ENCODE data around the gene ATRAID. TPM values are rescaled to one million over a fixed set of nuclear protein-coding genes. Genes with fewer than 3 reads are reported as not detected.

Gene ATRAID
- total RNA-seq, 2 experiments from 2014 or later = 69.9 to 83.4 TPM

DNA sequence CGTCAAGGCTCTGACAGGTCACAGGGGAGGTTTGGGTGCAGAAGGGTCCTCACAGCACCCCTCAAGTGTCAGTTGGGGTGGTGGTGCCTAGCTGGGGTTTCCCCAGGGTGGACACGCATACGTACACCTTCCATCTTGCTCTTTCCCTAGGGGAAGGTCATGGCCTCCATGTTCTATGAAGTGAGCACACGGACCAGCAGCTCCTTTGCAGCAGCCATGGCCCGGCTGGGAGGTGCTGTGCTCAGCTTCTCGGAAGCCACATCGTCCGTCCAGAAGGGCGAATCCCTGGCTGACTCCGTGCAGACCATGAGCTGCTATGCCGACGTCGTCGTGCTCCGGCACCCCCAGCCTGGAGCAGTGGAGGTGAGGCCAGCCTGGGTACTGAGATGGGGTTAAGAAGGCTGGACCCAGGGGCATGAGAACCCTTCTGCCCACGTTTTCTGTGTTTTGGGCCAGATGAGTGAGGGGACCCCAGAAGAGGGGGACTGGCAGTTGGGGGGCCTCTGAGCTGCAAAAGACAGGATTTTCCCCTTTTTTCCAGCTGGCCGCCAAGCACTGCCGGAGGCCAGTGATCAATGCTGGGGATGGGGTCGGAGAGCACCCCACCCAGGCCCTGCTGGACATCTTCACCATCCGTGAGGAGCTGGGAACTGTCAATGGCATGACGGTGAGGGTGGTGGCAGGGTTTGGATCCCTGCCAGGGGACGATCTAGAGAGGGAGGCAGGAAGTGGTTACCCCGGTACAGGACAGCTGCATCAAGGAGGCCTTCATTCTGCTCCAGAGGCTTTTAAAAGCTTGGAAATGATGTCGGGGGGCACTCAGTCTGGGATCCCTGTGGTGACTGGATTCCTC, 30.1 kb downstream of the ATRAID start:
- intact Hi-C loops (cut with DNase I, micrococcal nuclease) = no loop called here
- no peak for ATAC-seq
- Mint-ChIP-seq H3K27ac (no peak overlapping the region), H3K27me3 (no peaks in the 10 kb centered on the region), H3K9me3 (ENCODE audit: low read depth) (no peaks in the 10 kb centered on the region), H3K4me1 (no peaks in the 10 kb centered on the region), H3K36me3 (ENCODE audit: low read depth) (peaks cover 60% of the 10 kb centered on the region), H3K4me3 (no peak overlapping the region)
- POLR2A ChIA-PET = interaction anchor here (0.6 kb wide), 2 partner anchors 10 to 32 kb away, joined by 3 read pairs; no protein-coding TSS in a partner anchor
- DNase-seq = no peak
- CTCF ChIA-PET = interaction anchor here (0.6 to 1.2 kb wide), 4 partner anchors 37 to 1013 kb away, joined by 3 read pairs; no protein-coding TSS in a partner anchor

DNA sequence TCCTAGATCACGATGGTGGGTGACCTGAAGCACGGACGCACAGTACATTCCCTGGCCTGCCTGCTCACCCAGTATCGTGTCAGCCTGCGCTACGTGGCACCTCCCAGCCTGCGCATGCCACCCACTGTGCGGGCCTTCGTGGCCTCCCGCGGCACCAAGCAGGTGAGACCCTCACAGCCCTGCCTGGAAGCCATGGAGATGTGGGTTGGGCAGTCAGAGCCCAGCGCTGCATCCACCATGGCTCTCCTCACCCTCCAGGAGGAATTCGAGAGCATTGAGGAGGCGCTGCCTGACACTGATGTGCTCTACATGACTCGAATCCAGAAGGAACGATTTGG, 30.7 kb downstream of the ATRAID start:
- no peaks in the 10 kb centered on the region for H3K9me3 Mint-ChIP-seq (ENCODE audit: low read depth)
- no peak overlapping the region for H3K4me3 Mint-ChIP-seq
- ATAC-seq = no peak
- no peak overlapping the region for H3K27ac Mint-ChIP-seq
- DNase-seq = no peak
- intact Hi-C loops (cut with DNase I, micrococcal nuclease) = no loop called here
- POLR2A ChIA-PET = no interaction called here
- no peaks in the 10 kb centered on the region for H3K27me3 Mint-ChIP-seq
- no peaks in the 10 kb centered on the region for H3K4me1 Mint-ChIP-seq
- CTCF ChIA-PET = interaction anchor here (0.6 to 1.2 kb wide), 2 partner anchors 36 to 38 kb away, joined by 3 read pairs; no protein-coding TSS in a partner anchor
- H3K36me3 Mint-ChIP-seq (ENCODE audit: low read depth) = peaks cover 54% of the 10 kb centered on the region

DNA sequence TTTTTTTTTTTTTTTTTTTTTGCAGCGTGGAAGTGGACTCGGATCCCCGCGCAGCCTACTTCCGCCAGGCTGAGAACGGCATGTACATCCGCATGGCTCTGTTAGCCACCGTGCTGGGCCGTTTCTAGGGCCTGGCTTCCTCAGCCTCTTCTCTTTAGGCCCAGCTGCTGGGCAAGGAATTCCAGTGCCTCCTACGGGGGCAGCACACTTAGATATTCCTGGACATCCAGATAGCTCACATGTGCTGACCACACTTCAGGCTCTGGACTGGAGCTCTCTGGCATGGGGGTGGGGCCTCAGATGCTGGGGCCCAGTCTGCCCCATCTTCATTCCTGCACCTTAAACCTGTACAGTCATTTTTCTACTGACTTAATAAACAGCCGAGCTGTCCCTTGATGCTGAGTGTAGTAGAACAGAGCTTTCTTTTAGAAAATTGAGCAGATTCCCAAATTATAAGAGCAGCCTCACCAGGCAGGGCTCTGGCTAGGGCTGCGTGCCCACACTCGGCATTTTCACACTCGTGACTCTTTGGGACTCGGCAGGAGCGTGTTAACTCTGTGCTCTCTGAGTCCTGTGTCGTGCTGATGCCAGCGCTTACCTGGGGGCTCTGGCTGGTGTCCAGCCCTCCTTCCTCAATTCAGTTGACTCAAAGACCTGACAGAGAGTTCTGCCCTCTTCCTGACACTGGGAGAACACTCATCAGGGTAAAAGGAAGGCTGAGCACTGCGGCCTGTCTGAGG, 31.7 kb downstream of the ATRAID start:
- H3K4me3 Mint-ChIP-seq = no peak overlapping the region
- DNase-seq (no peak), ATAC-seq (no peak)
- POLR2A ChIA-PET = no interaction called here
- H3K36me3 Mint-ChIP-seq (ENCODE audit: low read depth) = peaks cover 45% of the 10 kb centered on the region
- H3K27ac Mint-ChIP-seq = no peak overlapping the region
- CTCF ChIA-PET = interaction anchor here (0.6 kb wide), 1 partner anchor 60 kb away, joined by 3 read pairs; no protein-coding TSS in a partner anchor
- no peaks in the 10 kb centered on the region for H3K4me1 Mint-ChIP-seq
- H3K27me3 Mint-ChIP-seq = no peaks in the 10 kb centered on the region
- no peaks in the 10 kb centered on the region for H3K9me3 Mint-ChIP-seq (ENCODE audit: low read depth)
- intact Hi-C loops (cut with DNase I, micrococcal nuclease) = no loop called here

DNA sequence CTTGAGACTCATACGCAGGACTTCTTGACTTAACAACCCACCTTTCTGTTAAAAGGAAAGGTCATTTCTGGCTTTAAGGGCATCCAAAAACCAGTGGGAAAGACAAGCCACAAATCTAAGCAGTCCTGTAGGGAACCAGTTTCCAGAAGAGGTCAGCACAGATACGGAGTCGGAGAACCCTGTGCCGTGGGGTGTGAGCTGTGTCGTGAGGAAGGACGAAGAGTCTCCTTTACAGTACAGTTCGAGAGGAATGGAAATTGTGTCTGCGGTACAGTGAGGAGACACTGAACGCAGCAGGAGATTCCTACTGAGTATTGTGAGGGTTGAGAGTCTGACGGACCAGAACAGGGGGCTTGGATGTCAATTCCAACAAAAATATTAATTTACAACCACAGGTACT, 33.3 kb downstream of the ATRAID start:
- ChIA-PET CTCF (interaction anchor here (2.0 kb wide), 1 partner anchor 35 kb away, joined by 8 read pairs; no protein-coding TSS in a partner anchor), POLR2A (no interaction called here)
- no peaks in the 10 kb centered on the region for H3K4me1 Mint-ChIP-seq
- no peak overlapping the region for H3K4me3 Mint-ChIP-seq
- intact Hi-C loops (cut with DNase I, micrococcal nuclease) = no loop called here
- peaks cover 35% of the 10 kb centered on the region for H3K36me3 Mint-ChIP-seq (ENCODE audit: low read depth)
- H3K27ac Mint-ChIP-seq = no peak overlapping the region
- no peak for DNase-seq
- H3K27me3 Mint-ChIP-seq = no peaks in the 10 kb centered on the region
- ATAC-seq = no peak
- no peaks in the 10 kb centered on the region for H3K9me3 Mint-ChIP-seq (ENCODE audit: low read depth)

DNA sequence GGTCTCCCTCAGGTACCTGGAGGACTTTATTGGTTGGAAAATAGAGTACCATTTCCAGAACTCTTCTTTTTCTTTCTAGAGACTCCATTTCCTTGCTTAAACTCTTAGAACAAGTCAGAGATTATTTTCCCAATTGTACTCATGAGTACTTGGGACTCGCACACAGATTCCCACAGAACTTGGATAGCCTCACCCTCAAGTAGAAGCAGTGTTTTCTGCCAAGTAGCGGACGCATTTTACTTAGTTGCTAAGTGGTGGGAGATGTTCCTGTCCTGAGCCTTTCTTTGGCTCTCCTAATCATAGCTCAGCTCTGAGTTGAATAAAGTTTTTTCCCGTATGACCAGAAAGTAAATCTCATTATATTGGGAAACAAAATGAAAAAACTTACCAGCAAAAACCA, 33.8 kb downstream of the ATRAID start:
- peaks cover 29% of the 10 kb centered on the region for H3K36me3 Mint-ChIP-seq (ENCODE audit: low read depth)
- peaks cover 2% of the 10 kb centered on the region for H3K27me3 Mint-ChIP-seq
- peaks cover 2% of the 10 kb centered on the region for H3K4me1 Mint-ChIP-seq
- no peak for DNase-seq
- no peak for ATAC-seq
- H3K4me3 Mint-ChIP-seq = no peak overlapping the region
- intact Hi-C loops (cut with DNase I, micrococcal nuclease) = no loop called here
- CTCF ChIA-PET = interaction anchor here (2.0 kb wide), 1 partner anchor 34 kb away, joined by 8 read pairs; no protein-coding TSS in a partner anchor
- no peaks in the 10 kb centered on the region for H3K9me3 Mint-ChIP-seq (ENCODE audit: low read depth)
- POLR2A ChIA-PET = no interaction called here
- no peak overlapping the region for H3K27ac Mint-ChIP-seq

- no peak for DNase-seq
- peaks cover 2% of the 10 kb centered on the region for H3K27me3 Mint-ChIP-seq
- ChIA-PET POLR2A (interaction anchor here (1.0 kb wide), 1 partner anchor 32 kb away, joined by 5 read pairs; no protein-coding TSS in a partner anchor), CTCF (interaction anchor here (0.7 to 3.2 kb wide), 5 partner anchors 31 to 376 kb away, joined by 3 to 32 read pairs (median 12); partner anchors contain the start of gene TRIM54)
- H3K9me3 Mint-ChIP-seq (ENCODE audit: low read depth) = no peaks in the 10 kb centered on the region
- intact Hi-C loops (cut with DNase I, micrococcal nuclease) = no loop called here
- H3K27ac Mint-ChIP-seq = no peak overlapping the region
- H3K36me3 Mint-ChIP-seq (ENCODE audit: low read depth) = peaks cover 9% of the 10 kb centered on the region
- peaks cover 2% of the 10 kb centered on the region for H3K4me1 Mint-ChIP-seq
- H3K4me3 Mint-ChIP-seq = no peak overlapping the region
- no peak for ATAC-seq
Measured at GRCh38 chr2:27247893-27248292, 36.1 kb downstream of the ATRAID start.

DNA sequence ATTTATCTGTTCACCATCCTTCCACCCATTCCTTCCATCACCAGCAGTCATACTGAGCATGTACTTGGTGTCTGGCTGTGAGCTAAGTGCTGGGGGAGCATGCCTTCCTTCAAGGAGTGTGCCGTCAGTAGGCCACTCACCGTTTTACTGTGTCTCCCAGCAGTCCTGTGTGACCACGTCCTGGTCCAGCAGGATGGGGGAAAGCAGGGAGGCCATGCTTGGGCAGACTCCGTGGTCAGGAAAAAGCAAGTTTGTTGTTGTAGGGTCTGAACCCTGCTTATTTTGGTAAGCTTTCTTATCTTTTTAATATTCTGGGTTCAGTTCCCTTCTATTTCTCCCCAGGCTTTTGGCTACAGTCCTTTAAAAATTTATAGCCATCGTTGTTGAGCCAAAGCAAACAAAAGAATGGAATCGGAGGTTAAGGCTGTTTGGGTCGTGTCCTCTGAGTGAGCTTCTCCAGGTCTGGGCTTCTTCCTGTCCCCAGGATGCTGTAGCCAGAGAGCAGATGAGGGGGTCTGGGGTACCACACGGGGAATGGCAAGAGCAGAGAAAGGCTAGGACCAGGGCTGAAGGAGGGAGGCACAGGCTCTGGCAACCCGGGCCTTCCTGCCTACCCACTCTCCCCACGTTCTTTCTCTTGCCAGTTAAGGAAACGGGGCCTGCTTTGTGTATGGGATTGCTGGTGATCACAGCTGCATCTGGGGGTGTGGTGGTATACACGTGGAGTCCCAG, 37.5 kb downstream of the ATRAID start:
- CTCF ChIA-PET = interaction anchor here (0.5 to 3.2 kb wide), 13 partner anchors 9 to 596 kb away, joined by 3 to 32 read pairs (median 4); partner anchors contain the start of gene TRIM54
- peaks cover 2% of the 10 kb centered on the region for H3K27me3 Mint-ChIP-seq
- DNase-seq (no peak), ATAC-seq (no peak)
- POLR2A ChIA-PET = interaction anchor here (1.0 kb wide), 1 partner anchor 30 kb away, joined by 5 read pairs; no protein-coding TSS in a partner anchor
- no peaks in the 10 kb centered on the region for H3K9me3 Mint-ChIP-seq (ENCODE audit: low read depth)
- H3K36me3 Mint-ChIP-seq (ENCODE audit: low read depth) = peaks cover 2% of the 10 kb centered on the region
- H3K27ac Mint-ChIP-seq = no peak overlapping the region
- intact Hi-C loops (cut with DNase I, micrococcal nuclease) = no loop called here
- H3K4me3 Mint-ChIP-seq = no peak overlapping the region
- peaks cover 2% of the 10 kb centered on the region for H3K4me1 Mint-ChIP-seq

DNA sequence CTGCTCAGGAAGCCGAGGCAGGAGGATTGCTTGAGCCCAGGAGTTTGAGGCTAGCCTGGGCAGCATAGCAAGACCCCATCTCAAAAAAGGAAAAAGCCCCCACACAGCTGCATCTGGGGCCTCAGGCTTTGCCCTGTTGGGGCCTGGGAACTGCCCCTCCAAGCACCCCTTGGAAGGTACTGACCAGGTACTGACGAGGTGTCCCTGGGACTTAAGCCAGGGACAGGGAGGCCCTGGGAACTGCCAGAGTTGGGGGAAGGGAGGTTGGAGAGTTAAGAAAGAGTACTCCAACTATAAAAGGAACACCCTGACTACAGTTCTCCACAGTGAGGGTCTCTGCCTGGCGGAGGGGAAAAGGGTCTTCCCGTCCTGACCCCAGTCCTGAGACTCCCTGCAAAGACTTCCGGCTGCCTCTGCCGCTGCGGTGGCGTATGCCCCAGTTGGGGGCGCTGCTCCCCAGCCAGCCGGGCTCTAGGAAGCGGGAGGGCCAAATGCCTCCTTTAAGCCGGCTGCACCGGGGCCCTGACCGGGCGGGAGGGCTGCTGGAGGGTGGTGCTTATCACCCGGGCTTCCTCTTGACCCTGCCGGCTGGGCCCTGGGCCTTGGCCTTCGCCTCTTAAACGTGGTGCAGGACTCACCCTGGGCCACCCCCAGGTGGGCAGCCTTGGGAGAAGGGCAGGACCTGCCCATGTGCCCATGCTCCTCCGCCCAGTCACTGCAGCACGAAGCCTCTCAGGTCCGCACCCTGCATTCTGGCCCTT, 38.2 kb downstream of the ATRAID start:
- Mint-ChIP-seq H3K27ac (no peak overlapping the region), H3K9me3 (ENCODE audit: low read depth) (no peaks in the 10 kb centered on the region)
- POLR2A ChIA-PET = no interaction called here

DNA sequence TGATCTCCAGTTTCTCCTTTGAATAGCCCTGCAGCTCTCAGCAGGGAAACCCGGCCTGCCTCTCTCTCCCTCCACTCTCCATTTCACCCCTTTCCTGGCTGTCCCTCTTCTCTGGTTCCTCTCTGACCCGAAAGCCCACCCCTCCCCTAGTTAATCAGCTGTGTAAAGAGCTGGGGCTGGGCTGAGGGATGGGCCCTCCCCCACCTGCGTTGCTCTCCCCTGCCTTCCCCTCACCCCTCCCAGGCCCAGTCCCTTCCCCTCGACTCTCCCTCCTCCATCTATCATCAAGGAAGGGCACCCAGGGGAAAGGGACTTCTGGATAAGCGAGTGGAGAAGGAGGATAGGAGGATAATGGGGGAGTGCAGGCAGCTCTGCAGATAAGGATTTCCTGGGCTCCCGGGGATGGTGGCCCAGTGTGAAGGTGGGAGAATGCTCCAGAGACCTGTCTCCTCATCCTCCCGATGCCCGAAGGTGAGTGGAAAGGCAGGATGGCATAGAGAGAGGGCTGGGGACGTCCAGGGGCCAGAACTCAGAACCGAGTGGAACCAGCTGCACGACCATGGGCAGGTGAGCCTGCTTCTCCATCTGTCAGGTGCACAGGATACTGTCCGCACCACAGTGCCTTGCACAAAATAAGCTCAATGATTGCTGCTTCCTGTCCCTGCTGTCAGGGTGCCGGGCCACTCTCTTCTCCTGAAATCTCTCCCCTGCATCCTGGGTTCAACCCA, 39.0 kb downstream of the ATRAID start:
- ATAC-seq (no peak), DNase-seq (no peak)
- ChIA-PET POLR2A (interaction anchor here (1.0 kb wide), 1 partner anchor 53 kb away, joined by 6 read pairs; no protein-coding TSS in a partner anchor), CTCF (interaction anchor here (0.6 to 3.9 kb wide), 7 partner anchors 16 to 113 kb away, joined by 3 to 37 read pairs (median 6); partner anchors contain the start of gene TRIM54)
- no peaks in the 10 kb centered on the region for H3K9me3 Mint-ChIP-seq (ENCODE audit: low read depth)
- H3K36me3 Mint-ChIP-seq (ENCODE audit: low read depth) = no peaks in the 10 kb centered on the region
- no peak overlapping the region for H3K4me3 Mint-ChIP-seq
- H3K4me1 Mint-ChIP-seq = peaks cover 2% of the 10 kb centered on the region
- H3K27ac Mint-ChIP-seq = no peak overlapping the region
- intact Hi-C loops (cut with DNase I, micrococcal nuclease) = loop anchor here (1.0 to 5.0 kb wide), 3 partner anchors 29 to 52 kb away; no protein-coding TSS in a partner anchor
- peaks cover 10% of the 10 kb centered on the region for H3K27me3 Mint-ChIP-seq

More for the DNA sequence above, 38.2 kb downstream of the ATRAID start:
- intact Hi-C loops (cut with DNase I, micrococcal nuclease) = loop anchor here (1.0 to 5.0 kb wide), 3 partner anchors 30 to 53 kb away; no protein-coding TSS in a partner anchor
- Mint-ChIP-seq H3K4me3 (no peak overlapping the region), H3K4me1 (peaks cover 2% of the 10 kb centered on the region), H3K27me3 (peaks cover 4% of the 10 kb centered on the region), H3K36me3 (ENCODE audit: low read depth) (no peaks in the 10 kb centered on the region)
- DNase-seq = peak; percentile 83
- CTCF ChIA-PET = interaction anchor here (0.7 to 3.9 kb wide), 13 partner anchors 10 to 288 kb away, joined by 3 to 37 read pairs (median 4); partner anchors contain the start of gene TRIM54
- ATAC-seq = peak; percentile 93

GRCh38 chr2:27251766-27252165, 39.9 kb downstream of the ATRAID start:
- ChIA-PET POLR2A (interaction anchor here (1.0 kb wide), 1 partner anchor 52 kb away, joined by 6 read pairs; no protein-coding TSS in a partner anchor), CTCF (interaction anchor here (1.3 to 3.9 kb wide), 3 partner anchors 29 to 51 kb away, joined by 3 to 37 read pairs (median 14); partner anchors contain the start of gene TRIM54)
- H3K4me3 Mint-ChIP-seq = no peak overlapping the region
- intact Hi-C loops (cut with DNase I, micrococcal nuclease) = loop anchor here in 1 of 2 experiments (5.0 kb wide), 1 partner anchor 51 kb away; no protein-coding TSS in a partner anchor
- H3K27ac Mint-ChIP-seq = no peak overlapping the region
- H3K27me3 Mint-ChIP-seq = peaks cover 13% of the 10 kb centered on the region
- no peaks in the 10 kb centered on the region for H3K36me3 Mint-ChIP-seq (ENCODE audit: low read depth)
- no peak for ATAC-seq
- peaks cover 2% of the 10 kb centered on the region for H3K4me1 Mint-ChIP-seq
- no peak for DNase-seq
- H3K9me3 Mint-ChIP-seq (ENCODE audit: low read depth) = no peaks in the 10 kb centered on the region

All from activated CD4-positive, alpha-beta T cell treated with anti-CD3 and anti-CD28 coated beads for 36 hours (primary cell).